SK-N-SH treated with all-trans-retinoic acid at 6 μM for 48 hours (cell line): ENCODE measurements around the gene GSG1.
A peak's percentile ranks its signal among the peaks of the same experiment; 100 is the strongest.

Source experiments
- ATAC-seq: fragments of 200-7000 bp; cut with Tn5 transposase; 3 replicates; pipeline ENCODE4 v1.9.1; 2020; ENCODE audit warnings: mild to moderate bottlenecking, moderate library complexity
- CREB5 ChIP-seq: fragments of 250-450 bp; sonication (Bioruptor Pico); IDR thresholded peaks from 2 replicates; pipeline ENCODE4 v1.5.1; 2020; ENCODE audit warnings: low read depth, mild to moderate bottlenecking, moderate library complexity
- CSDC2 ChIP-seq: fragments of 250-450 bp; sonication (Bioruptor Pico); IDR thresholded peaks from 2 replicates; pipeline ENCODE4 v1.5.0; 2020; ENCODE audit warnings: mild to moderate bottlenecking, moderate library complexity
- CSRNP3 ChIP-seq: fragments of 250-450 bp; sonication (Bioruptor Pico); IDR thresholded peaks from 2 replicates; pipeline ENCODE4 v1.5.1; 2021; ENCODE audit warnings: mild to moderate bottlenecking, moderate library complexity
- GLIS3 ChIP-seq: fragments of 250-450 bp; sonication (Bioruptor Pico); IDR thresholded peaks from 2 replicates; pipeline ENCODE4 v1.5.0; 2020; ENCODE audit warnings: mild to moderate bottlenecking, moderate library complexity
- ISL1 ChIP-seq: fragments of 250-450 bp; sonication (Bioruptor Pico); IDR thresholded peaks from 2 replicates; pipeline ENCODE4 v2.1.2; 2022; ENCODE audit warnings: mild to moderate bottlenecking, moderate library complexity
- POU6F1 ChIP-seq: fragments of 250-450 bp; sonication (Bioruptor Pico); IDR thresholded peaks from 2 replicates; pipeline ENCODE4 v1.8.0; 2021; ENCODE audit warnings: low read depth, mild to moderate bottlenecking, moderate library complexity, borderline replicate concordance
- PPARA ChIP-seq: fragments of 250-450 bp; sonication (Bioruptor Pico); IDR thresholded peaks from 2 replicates; pipeline ENCODE4 v1.5.0; 2020; ENCODE audit warnings: mild to moderate bottlenecking, borderline replicate concordance
- RARB ChIP-seq: fragments of 250-450 bp; sonication (Bioruptor Pico); IDR thresholded peaks from 2 replicates; pipeline ENCODE4 v1.8.0; 2021; ENCODE audit warnings: mild to moderate bottlenecking, moderate library complexity
- SNAI2 ChIP-seq: fragments of 250-450 bp; sonication (Bioruptor Pico); IDR thresholded peaks from 2 replicates; pipeline ENCODE4 v1.5.0; 2020; ENCODE audit warnings: mild to moderate bottlenecking, moderate library complexity
- TCF4 ChIP-seq: fragments of 250-450 bp; sonication (Bioruptor Pico); IDR thresholded peaks from 2 replicates; pipeline ENCODE4 v1.8.0; 2021; ENCODE audit warnings: mild to moderate bottlenecking, moderate library complexity, borderline replicate concordance
- TOX ChIP-seq: fragments of 250-450 bp; sonication (Bioruptor Pico); IDR thresholded peaks from 2 replicates; pipeline ENCODE4 v1.8.0; 2021; ENCODE audit warnings: mild to moderate bottlenecking, moderate library complexity, borderline replicate concordance
- TSHZ2 ChIP-seq: fragments of 250-450 bp; sonication (Bioruptor Pico); IDR thresholded peaks from 2 replicates; pipeline ENCODE4 v1.5.0; 2020; ENCODE audit warnings: mild to moderate bottlenecking, moderate library complexity
- ZC3H10 ChIP-seq: fragments of 250-450 bp; sonication (Bioruptor Pico); IDR thresholded peaks from 2 replicates; pipeline ENCODE4 v1.5.1; 2021; ENCODE audit warnings: mild to moderate bottlenecking, moderate library complexity
- ZFP3 ChIP-seq: fragments of 250-450 bp; sonication (Bioruptor Pico); IDR thresholded peaks from 2 replicates; pipeline ENCODE4 v1.5.0; 2020; ENCODE audit warnings: mild to moderate bottlenecking, moderate library complexity
- ZFP30 ChIP-seq: fragments of 450-650 bp; formaldehyde crosslinking; IDR thresholded peaks from 2 replicates; pipeline ENCODE4 v1.5.0; 2022; ENCODE audit warnings: mild to moderate bottlenecking, moderate library complexity
- ZNF565 ChIP-seq: fragments of 450-650 bp; formaldehyde crosslinking; conservative IDR thresholded peaks from 2 replicates; pipeline ENCODE4 v1.5.0; 2020; ENCODE audit warnings: low read depth, mild to moderate bottlenecking, moderate library complexity
- ZNF70 ChIP-seq: fragments of 450-650 bp; formaldehyde crosslinking; IDR thresholded peaks from 2 replicates; pipeline ENCODE4 v1.5.0; 2020; ENCODE audit warnings: mild to moderate bottlenecking, moderate library complexity
- ZNF8 ChIP-seq: fragments of 450-650 bp; formaldehyde crosslinking; IDR thresholded peaks from 2 replicates; pipeline ENCODE4 v1.5.0; 2020; ENCODE audit warnings: mild to moderate bottlenecking, moderate library complexity
- TF ChIP-seq, protein P1 (sequence below): fragments of 250-450 bp; sonication (Bioruptor Pico); IDR thresholded peaks from 2 replicates; pipeline ENCODE4 v1.8.0; 2020; ENCODE audit warnings: mild to moderate bottlenecking, moderate library complexity, borderline replicate concordance

The GSG1 gene

DNA sequence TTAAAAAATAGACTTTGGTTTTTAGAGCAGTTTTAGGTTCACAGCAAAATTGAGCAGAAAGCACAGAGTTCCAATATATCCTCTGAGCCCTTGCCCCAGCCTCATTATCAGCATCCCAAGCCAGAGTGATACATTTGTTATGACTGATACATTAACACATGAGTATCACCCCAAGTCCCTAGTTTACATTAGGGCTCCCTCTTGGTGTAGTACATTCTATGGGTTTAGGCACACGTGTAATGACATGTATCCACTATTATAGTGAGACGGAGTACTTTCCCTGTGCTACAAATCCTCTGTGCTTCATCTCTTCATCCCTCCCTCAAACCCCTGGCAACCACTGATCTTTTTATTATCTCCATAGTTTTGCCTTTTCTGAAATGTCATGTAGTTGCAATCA, 22.5 kb upstream of the GSG1 start:
- no peak for TF ChIP-seq ZNF70 (CRISPR knock-in tag)
- no peak for TF ChIP-seq TSHZ2 (CRISPR knock-in tag)
- TF ChIP-seq ZFP30 = no peak
- no peak for TF ChIP-seq CSDC2 (CRISPR knock-in tag)
- no peak for TF ChIP-seq SNAI2 (CRISPR knock-in tag)
- TF ChIP-seq, protein P1, sequence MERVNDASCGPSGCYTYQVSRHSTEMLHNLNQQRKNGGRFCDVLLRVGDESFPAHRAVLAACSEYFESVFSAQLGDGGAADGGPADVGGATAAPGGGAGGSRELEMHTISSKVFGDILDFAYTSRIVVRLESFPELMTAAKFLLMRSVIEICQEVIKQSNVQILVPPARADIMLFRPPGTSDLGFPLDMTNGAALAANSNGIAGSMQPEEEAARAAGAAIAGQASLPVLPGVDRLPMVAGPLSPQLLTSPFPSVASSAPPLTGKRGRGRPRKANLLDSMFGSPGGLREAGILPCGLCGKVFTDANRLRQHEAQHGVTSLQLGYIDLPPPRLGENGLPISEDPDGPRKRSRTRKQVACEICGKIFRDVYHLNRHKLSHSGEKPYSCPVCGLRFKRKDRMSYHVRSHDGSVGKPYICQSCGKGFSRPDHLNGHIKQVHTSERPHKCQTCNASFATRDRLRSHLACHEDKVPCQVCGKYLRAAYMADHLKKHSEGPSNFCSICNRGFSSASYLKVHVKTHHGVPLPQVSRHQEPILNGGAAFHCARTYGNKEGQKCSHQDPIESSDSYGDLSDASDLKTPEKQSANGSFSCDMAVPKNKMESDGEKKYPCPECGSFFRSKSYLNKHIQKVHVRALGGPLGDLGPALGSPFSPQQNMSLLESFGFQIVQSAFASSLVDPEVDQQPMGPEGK (CRISPR knock-in tag) = no peak
- TF ChIP-seq TOX (CRISPR knock-in tag) = no peak
- no peak for TF ChIP-seq ZC3H10 (CRISPR knock-in tag)
- ATAC-seq = no peak

DNA sequence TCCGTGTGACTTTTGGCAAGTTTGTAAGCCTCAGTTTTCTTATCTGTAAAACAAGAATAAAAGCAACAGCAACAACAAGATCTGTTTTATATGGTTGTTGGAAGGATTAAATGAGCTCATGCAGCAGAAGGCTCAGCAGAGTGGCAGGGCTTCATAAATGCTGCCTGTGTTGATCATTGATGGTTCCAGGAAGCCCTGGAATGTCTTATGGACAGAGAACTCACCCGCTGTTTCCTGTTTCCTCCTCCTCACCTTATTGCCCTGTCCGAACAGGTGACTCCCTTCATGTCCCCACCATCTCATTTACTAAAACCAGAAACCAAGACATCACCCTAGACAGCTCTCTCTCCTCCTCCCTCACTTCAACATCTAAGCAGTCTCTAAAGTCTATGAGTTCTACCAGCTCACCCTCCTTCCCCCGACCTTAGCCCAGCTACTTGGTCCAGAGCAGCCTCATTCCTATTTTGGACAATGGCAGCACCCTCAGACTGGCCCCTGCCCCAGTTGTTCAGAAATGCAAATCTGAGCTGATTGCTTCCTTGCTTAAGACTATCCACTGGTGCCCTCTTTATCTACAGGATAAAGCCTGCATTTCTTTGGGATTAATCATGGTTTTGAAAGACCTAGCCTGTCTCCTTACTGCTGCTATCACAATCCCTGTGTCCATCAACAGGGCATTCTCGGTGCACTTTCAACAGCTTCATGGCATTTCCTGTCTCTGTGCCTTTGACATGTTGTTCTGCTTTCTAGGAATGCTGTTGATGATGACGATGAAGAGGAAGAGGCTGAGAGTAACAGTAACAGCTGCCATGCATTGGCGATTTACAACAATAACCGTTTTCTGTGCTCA, 21.4 kb upstream of the GSG1 start:
- TF ChIP-seq ZNF565 (no peak), SNAI2 (CRISPR knock-in tag) (no peak), ZFP30 (no peak), TSHZ2 (CRISPR knock-in tag) (no peak), ZFP3 (no peak), ZNF8 (CRISPR knock-in tag) (no peak), GLIS3 (CRISPR knock-in tag) (no peak), POU6F1 (CRISPR knock-in tag) (no peak), PPARA (no peak), CSRNP3 (no peak), RARB (CRISPR knock-in tag) (no peak), CREB5 (CRISPR knock-in tag) (no peak), ZNF70 (CRISPR knock-in tag) (no peak), TCF4 (no peak), TOX (CRISPR knock-in tag) (no peak), CSDC2 (CRISPR knock-in tag) (no peak), ISL1 (CRISPR knock-in tag) (no peak)
- TF ChIP-seq, all 23 proteins: peak for 0
- peak; percentile 95 for ATAC-seq
